HL-60 (cell line): ENCODE results near the gene FADD.

Experiments used
- DNase-seq, 2 experiments: peaks; one replicate each; pipeline ENCODE4 v3.0.0-alpha.2; 2010 to 2020; ENCODE audit warnings: low read depth in 1 of 2, low spot score in 1 of 2
- H3K27ac ChIP-seq: fragments of 250-450 bp; sonication (Bioruptor Pico); replicated peaks from 2 replicates; pipeline ENCODE4 v1.5.1; 2020; ENCODE audit warnings: mild to moderate bottlenecking, moderate library complexity
- H3K27me3 ChIP-seq: fragments of 250-450 bp; sonication (Bioruptor Pico); 2 replicates; pipeline ENCODE4 v1.5.1; 2021; ENCODE audit warnings: mild to moderate bottlenecking, moderate library complexity; ENCODE audit not compliant: insufficient read depth, poor library complexity, severe bottlenecking
- H3K4me3 ChIP-seq: replicated peaks from 2 replicates; pipeline ENCODE4 v1.5.1; 2011; ENCODE audit warnings: mild to moderate bottlenecking, control low read depth, low read length; ENCODE audit not compliant: insufficient read depth
- GABPA ChIP-seq: IDR thresholded peaks from 2 replicates; pipeline ENCODE4 v1.6.1; 2012; ENCODE audit warnings: low read depth
- POLR2AphosphoS5 ChIP-seq: IDR thresholded peaks from 2 replicates; pipeline ENCODE4 v1.6.1; 2012; ENCODE audit warnings: low read depth
- REST ChIP-seq: IDR thresholded peaks from 2 replicates; pipeline ENCODE4 v1.6.1; 2012; ENCODE audit warnings: low read depth; ENCODE audit not compliant: insufficient replicate concordance
- SPI1 ChIP-seq: IDR thresholded peaks from 2 replicates; pipeline ENCODE4 v1.6.1; 2012; ENCODE audit warnings: low read depth, mild to moderate bottlenecking, borderline replicate concordance
- TF ChIP-seq, protein P1 (sequence below): IDR thresholded peaks from one replicate; pipeline ENCODE4 v1.5.1; 2011; ENCODE audit warnings: low read length, control low read depth, inconsistent platforms; ENCODE audit not compliant: insufficient read depth

Gene FADD

DNA sequence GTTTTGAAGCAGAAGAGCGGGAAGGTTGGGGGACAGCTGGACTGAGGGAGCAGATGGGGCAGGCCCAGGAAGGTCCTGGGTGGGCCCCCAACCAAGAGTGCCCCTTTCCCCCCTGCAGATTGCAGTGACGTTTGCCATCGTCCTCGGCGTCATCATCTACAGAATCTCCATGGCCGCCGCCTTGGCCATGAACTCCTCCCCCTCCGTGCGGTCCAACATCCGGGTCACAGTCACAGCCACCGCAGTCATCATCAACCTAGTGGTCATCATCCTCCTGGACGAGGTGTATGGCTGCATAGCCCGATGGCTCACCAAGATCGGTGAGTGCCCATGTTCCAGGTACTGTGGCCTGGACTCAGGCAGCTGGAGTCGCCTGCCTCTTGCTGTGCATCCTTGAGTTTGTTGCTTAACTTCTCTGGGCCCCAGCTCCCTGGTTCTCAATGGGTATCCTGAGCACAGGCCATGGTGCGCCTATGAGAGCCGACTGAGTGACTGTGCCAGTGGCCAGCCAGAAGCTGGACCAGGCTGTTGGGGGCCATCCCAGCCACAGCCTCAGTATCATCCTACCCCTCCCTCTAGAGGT, 42.0 kb upstream of the FADD start:
- no peak overlapping the region for H3K27ac ChIP-seq
- no peaks in the 10 kb centered on the region for H3K27me3 ChIP-seq
- H3K4me3 ChIP-seq, result no peak overlapping the region
- DNase-seq, result no peak
- TF ChIP-seq REST, result no peak
- no peak for TF ChIP-seq POLR2AphosphoS5
- TF ChIP-seq, protein P1, sequence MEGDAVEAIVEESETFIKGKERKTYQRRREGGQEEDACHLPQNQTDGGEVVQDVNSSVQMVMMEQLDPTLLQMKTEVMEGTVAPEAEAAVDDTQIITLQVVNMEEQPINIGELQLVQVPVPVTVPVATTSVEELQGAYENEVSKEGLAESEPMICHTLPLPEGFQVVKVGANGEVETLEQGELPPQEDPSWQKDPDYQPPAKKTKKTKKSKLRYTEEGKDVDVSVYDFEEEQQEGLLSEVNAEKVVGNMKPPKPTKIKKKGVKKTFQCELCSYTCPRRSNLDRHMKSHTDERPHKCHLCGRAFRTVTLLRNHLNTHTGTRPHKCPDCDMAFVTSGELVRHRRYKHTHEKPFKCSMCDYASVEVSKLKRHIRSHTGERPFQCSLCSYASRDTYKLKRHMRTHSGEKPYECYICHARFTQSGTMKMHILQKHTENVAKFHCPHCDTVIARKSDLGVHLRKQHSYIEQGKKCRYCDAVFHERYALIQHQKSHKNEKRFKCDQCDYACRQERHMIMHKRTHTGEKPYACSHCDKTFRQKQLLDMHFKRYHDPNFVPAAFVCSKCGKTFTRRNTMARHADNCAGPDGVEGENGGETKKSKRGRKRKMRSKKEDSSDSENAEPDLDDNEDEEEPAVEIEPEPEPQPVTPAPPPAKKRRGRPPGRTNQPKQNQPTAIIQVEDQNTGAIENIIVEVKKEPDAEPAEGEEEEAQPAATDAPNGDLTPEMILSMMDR, result no peak
- no peak for TF ChIP-seq GABPA
- no peak for TF ChIP-seq SPI1

DNA sequence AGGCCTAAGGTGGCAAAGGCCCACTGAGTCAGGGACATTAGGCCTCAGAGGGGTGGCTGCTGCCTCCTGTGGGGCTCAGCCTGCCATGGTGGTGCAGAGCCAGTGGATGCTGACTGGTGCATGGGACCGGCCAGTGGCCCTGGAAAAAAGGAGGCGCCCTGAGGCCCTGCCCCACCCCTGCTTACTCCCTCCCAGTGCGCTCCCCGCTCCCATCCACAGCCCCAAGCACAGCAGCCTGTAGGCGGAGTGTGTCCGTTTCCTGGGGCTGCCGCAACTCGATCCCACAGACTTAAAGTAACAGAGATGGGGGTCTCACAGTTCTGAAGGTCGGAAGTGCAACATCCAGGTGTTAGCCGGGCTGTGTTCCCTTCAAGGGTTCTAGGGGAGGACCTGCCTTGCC, 38.4 kb upstream of the FADD start:
- no peak for TF ChIP-seq REST
- TF ChIP-seq, protein P1, result no peak
- no peak for DNase-seq
- Histone ChIP-seq H3K4me3 (no peak overlapping the region), H3K27ac (no peak overlapping the region), H3K27me3 (no peaks in the 10 kb centered on the region)

DNA sequence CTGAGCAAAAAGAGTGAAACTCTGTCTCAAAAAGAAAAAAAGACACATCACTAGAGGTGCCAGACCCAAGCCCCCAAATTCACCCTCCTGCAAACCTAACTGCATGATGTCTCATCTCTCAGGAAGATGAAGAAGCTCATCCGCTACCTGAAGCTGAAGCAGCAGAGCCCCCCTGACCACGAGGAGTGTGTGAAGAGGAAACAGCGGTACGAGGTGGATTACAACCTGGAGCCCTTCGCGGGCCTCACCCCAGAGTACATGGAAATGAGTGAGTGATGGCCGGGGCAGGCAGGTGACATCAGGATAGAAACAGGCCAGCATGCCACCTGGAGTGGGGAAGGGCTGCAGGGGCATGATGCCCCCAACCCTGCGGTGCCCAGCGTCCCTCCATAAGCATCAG, 36.0 kb upstream of the FADD start:
- Histone ChIP-seq H3K4me3 (no peak overlapping the region), H3K27ac (no peak overlapping the region), H3K27me3 (no peaks in the 10 kb centered on the region)
- no peak for TF ChIP-seq SPI1
- TF ChIP-seq, protein P1, result no peak
- no peak for TF ChIP-seq REST
- no peak for TF ChIP-seq POLR2AphosphoS5
- TF ChIP-seq GABPA, result no peak
- no peak for DNase-seq
